PFSK-1 (cell line): ENCODE data around the gene ALDH4A1.

ENCODE experiments used
- FOXP2 ChIP-seq: optimal IDR thresholded peaks from 2 replicates; pipeline ENCODE3; 2011; ENCODE audit warnings: borderline replicate concordance, control low read depth, inconsistent platforms; ENCODE audit not compliant: insufficient read depth; ENCODE audit errors: extremely low read length, extremely low read depth
- POLR2AphosphoS5 ChIP-seq: IDR thresholded peaks from 2 replicates; pipeline ENCODE4 v1.6.1; 2012; ENCODE audit warnings: low read depth, mild to moderate bottlenecking, control low read depth, low read length, moderate library complexity
- REST ChIP-seq, 2 experiments: IDR thresholded peaks; 2 replicates each; pipeline versions ENCODE4 v1.6.1 to v1.8.0; 2011 to 2012; ENCODE audit warnings: low read depth in 2 of 2, low read length in 2 of 2, control low read depth in 1 of 2, inconsistent platforms in 1 of 2, mild to moderate bottlenecking in 1 of 2, moderate library complexity in 1 of 2; ENCODE audit not compliant: insufficient read depth in 1 of 2
- SIN3A ChIP-seq: IDR thresholded peaks from 2 replicates; pipeline ENCODE4 v1.6.1; 2012; ENCODE audit warnings: mild to moderate bottlenecking, low read length, moderate library complexity, borderline replicate concordance; ENCODE audit not compliant: insufficient read depth
- TAF1 ChIP-seq: IDR thresholded peaks from 2 replicates; pipeline ENCODE4 v1.6.1; 2012; ENCODE audit warnings: low read length, control low read depth, borderline replicate concordance; ENCODE audit not compliant: insufficient read depth

Gene ALDH4A1

GRCh38 chr1:18949686-18950400 is 47.5 kb upstream of the ALDH4A1 start:
- TF ChIP-seq REST (IDR thresholded peaks at IDR 0.05; ENCODE audit: insufficient read depth in 1 of 2, low read depth in 2 of 2, low read length in 2 of 2), result no peak; a peak in 1 of 4 replicates
- no peak for TF ChIP-seq FOXP2

- peak; percentile 43 for TF ChIP-seq FOXP2
- TF ChIP-seq REST (IDR thresholded peaks at IDR 0.05; ENCODE audit: insufficient read depth in 1 of 2, low read depth in 2 of 2, low read length in 2 of 2), result no peak
Observed at GRCh38 chr1:18948913-18949685, 46.7 kb upstream of the ALDH4A1 start.

GRCh38 chr1:18948048-18948912 is 45.9 kb upstream of the ALDH4A1 start:
- no peak for TF ChIP-seq REST (IDR thresholded peaks at IDR 0.05; ENCODE audit: insufficient read depth in 1 of 2, low read depth in 2 of 2, low read length in 2 of 2)
- no peak for TF ChIP-seq POLR2AphosphoS5
- TF ChIP-seq FOXP2, result no peak
- TF ChIP-seq SIN3A, result no peak

GRCh38 chr1:18947570-18947969 is 45.2 kb upstream of the ALDH4A1 start:
- TF ChIP-seq TAF1 (no peak), REST (IDR thresholded peaks at IDR 0.05; ENCODE audit: insufficient read depth in 1 of 2, low read depth in 2 of 2, low read length in 2 of 2) (no peak), POLR2AphosphoS5 (no peak), FOXP2 (no peak), SIN3A (no peak)
